ENCODE measurements around the gene SP7.
A peak's percentile ranks its signal among the peaks of the same experiment; 100 is the strongest.
"Not testable (repeated sequence)": the region's sequence is repeated elsewhere in the genome, so short reads cannot be mapped to it uniquely, and the experiment has no call there.

Gene SP7

GRCh38 chr12:53346491-53346890 lies 10.3 kb upstream of the SP7 start:
- no peak for DNase-seq (ENCODE audit: low read depth in 3 of 3)

- no peak for DNase-seq (ENCODE audit: low read depth in 3 of 3)
Measured at GRCh38 chr12:53345486-53346188, 9.5 kb upstream of the SP7 start.

- peak; percentile 50 to 60 (median 59) for DNase-seq (ENCODE audit: low read depth in 3 of 3)
Measured at GRCh38 chr12:53344824-53345485, 8.8 kb upstream of the SP7 start.

GRCh38 chr12:53344487-53344823 lies 8.3 kb upstream of the SP7 start:
- DNase-seq (ENCODE audit: low read depth in 3 of 3) = no peak

- no peak for DNase-seq (ENCODE audit: low read depth in 3 of 3)
Measured at GRCh38 chr12:53343969-53344368, 7.8 kb upstream of the SP7 start.

GRCh38 chr12:53343449-53343848 lies 7.3 kb upstream of the SP7 start:
- no peak for DNase-seq (ENCODE audit: low read depth in 3 of 3)

GRCh38 chr12:53340398-53340797 lies 4.2 kb upstream of the SP7 start:
- DNase-seq (ENCODE audit: low read depth in 3 of 3) = no peak

GRCh38 chr12:53338916-53339315 lies 2.8 kb upstream of the SP7 start:
- DNase-seq (ENCODE audit: low read depth in 3 of 3) = no peak

- no peak for DNase-seq (ENCODE audit: low read depth in 3 of 3)
Measured at GRCh38 chr12:53338017-53338416, 1.9 kb upstream of the SP7 start.

GRCh38 chr12:53334822-53335221 lies 1.3 kb downstream of the SP7 start:
- DNase-seq (ENCODE audit: low read depth in 3 of 3) = no peak

GRCh38 chr12:53333845-53334244 lies 2.3 kb downstream of the SP7 start:
- DNase-seq (ENCODE audit: low read depth in 3 of 3) = no peak

GRCh38 chr12:53333289-53333688 lies 2.9 kb downstream of the SP7 start:
- no peak for DNase-seq (ENCODE audit: low read depth in 3 of 3)

GRCh38 chr12:53332744-53333143 lies 3.4 kb downstream of the SP7 start:
- DNase-seq (ENCODE audit: low read depth in 3 of 3) = no peak

- not testable (repeated sequence) for DNase-seq (ENCODE audit: low read depth in 3 of 3)
Measured at GRCh38 chr12:53332339-53332738, 3.8 kb downstream of the SP7 start.

GRCh38 chr12:53330671-53331070 lies 5.5 kb downstream of the SP7 start:
- DNase-seq (ENCODE audit: low read depth in 3 of 3) = no peak

- DNase-seq (ENCODE audit: low read depth in 3 of 3) = no peak
Measured at GRCh38 chr12:53328043-53328435, 8.1 kb downstream of the SP7 start.

GRCh38 chr12:53327435-53328042 lies 8.6 kb downstream of the SP7 start:
- no peak for DNase-seq (ENCODE audit: low read depth in 3 of 3)

GRCh38 chr12:53326460-53327185 lies 9.5 kb downstream of the SP7 start:
- no peak for DNase-seq (ENCODE audit: low read depth in 3 of 3)

- peak in 1 of 3 experiments; percentile 9 for DNase-seq (ENCODE audit: low read depth in 3 of 3)
Measured at GRCh38 chr12:53325511-53326061, 10.6 kb downstream of the SP7 start.

GRCh38 chr12:53324779-53325510 lies 11.2 kb downstream of the SP7 start:
- peak; percentile 70 to 74 (median 72) for DNase-seq (ENCODE audit: low read depth in 3 of 3)

- peak in 2 of 3 experiments; percentile 30 to 33 for DNase-seq (ENCODE audit: low read depth in 3 of 3)
Measured at GRCh38 chr12:53324113-53324778, 11.9 kb downstream of the SP7 start.

All from stimulated activated CD4-positive, alpha-beta T cell treated with anti-CD3 and anti-CD28 coated beads, TNF-alpha, amount 100 ng/mL, for 4 hours (primary cell).